H54 (cell line): ENCODE results near the gene TTC23.
"Not testable (repeated sequence)": the region's sequence is repeated elsewhere in the genome, so short reads cannot be mapped to it uniquely, and the experiment has no call there.

ENCODE experiments used
- DNase-seq: peaks from one replicate; pipeline ENCODE4 v3.0.0; 2011; ENCODE audit warnings: low spot score, mixed read lengths; ENCODE audit not compliant: insufficient read length
- FAIRE-seq: peaks from 3 replicates; lab custom pipeline; 2011; peaks lifted over from hg19 to GRCh38; lab: Jason Lieb, UNC
- POLR2A ChIP-seq: IDR thresholded peaks from 2 replicates; pipeline ENCODE4 v1.6.1; 2011; ENCODE audit warnings: low read depth, mild to moderate bottlenecking, low read length

TTC23 gene

DNA sequence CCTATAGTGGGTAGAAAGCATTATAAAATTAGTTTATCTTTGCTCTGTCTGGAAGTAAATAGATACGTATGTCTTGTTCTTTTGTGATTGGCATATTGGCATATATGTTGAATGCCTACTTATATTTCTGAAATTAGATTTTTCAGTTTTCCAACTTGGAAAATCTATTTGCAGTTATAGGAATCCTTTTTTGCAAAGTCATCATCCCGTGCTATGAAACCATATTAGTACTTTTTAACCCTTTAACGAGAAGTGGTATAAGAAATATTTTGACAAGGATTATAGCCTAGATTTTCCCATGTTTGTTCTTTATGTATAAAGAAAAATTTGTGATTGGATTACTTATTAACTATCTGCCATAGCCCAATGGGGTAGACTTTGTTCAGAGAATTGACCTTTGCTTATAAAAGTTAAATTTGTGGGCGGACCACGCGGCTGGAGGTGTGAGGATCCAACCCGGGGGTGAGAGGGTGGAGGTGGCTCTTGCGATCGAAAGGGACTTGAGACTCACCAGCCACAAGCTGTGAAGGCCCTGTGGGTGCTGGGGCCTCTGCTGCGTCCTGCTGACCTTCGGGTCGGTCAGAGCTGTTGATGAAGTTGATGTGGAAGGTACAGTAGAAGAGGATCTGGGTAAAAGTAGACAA, 7.8 kb upstream of the TTC23 start:
- TF ChIP-seq POLR2A: no peak
- DNase-seq: no peak
- FAIRE-seq: no peak

DNA sequence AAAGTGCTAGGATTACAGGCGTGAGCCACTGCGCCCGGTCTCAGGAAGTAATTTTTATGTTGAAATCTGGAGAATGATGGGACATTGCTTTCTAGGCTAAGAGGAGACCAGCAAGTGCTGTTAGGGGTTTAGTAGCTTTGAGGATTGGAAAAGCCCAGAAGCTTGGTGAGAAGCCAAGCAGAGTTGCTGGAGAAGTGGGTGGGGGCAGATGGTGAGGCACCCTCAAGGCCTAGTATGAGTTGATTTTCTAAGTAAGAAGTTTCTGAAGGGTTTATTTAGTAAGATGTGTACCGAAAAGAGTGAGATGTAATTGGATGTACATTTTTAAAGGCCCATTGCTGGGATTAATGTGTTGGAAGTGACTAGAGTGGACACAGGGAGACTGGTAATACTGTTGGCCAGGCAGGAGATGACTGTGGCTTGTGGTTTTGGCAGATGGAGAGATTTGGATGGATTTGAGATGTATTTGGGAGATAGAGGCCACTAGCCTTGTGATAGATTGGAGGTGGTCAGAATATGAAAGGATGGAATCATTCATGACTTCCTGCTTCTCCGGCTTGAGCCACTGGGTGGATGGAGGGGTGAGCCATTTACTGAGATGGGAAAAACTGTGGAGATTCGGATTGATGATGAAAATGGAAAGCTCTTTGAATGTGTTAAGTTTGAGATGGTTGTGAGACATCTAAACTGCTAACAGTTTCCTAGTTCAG, 4.2 kb upstream of the TTC23 start:
- peak; percentile 84 for FAIRE-seq
- peak; percentile 30 for DNase-seq
- TF ChIP-seq POLR2A: no peak

DNA sequence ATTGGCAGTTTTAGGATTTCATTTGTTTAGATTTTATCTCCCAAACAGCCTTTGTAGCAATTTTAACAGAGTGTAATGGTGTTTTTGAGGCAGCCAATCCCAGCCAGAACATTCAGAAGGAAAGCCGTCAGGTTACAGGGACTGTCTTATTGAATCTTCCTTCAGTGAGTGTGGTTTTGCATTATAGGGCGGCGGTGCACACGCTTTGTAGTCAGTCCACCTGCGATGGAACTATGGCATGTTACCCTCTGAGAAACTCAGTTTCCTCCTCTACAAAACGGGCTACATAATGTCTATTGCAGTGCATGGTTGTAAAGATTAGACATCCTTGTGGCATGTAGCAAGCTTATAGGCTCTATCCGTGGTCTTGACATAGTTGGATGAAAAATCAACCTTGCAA, 2.9 kb upstream of the TTC23 start:
- DNase-seq (no peak), FAIRE-seq (no peak)
- no peak for TF ChIP-seq POLR2A

DNA sequence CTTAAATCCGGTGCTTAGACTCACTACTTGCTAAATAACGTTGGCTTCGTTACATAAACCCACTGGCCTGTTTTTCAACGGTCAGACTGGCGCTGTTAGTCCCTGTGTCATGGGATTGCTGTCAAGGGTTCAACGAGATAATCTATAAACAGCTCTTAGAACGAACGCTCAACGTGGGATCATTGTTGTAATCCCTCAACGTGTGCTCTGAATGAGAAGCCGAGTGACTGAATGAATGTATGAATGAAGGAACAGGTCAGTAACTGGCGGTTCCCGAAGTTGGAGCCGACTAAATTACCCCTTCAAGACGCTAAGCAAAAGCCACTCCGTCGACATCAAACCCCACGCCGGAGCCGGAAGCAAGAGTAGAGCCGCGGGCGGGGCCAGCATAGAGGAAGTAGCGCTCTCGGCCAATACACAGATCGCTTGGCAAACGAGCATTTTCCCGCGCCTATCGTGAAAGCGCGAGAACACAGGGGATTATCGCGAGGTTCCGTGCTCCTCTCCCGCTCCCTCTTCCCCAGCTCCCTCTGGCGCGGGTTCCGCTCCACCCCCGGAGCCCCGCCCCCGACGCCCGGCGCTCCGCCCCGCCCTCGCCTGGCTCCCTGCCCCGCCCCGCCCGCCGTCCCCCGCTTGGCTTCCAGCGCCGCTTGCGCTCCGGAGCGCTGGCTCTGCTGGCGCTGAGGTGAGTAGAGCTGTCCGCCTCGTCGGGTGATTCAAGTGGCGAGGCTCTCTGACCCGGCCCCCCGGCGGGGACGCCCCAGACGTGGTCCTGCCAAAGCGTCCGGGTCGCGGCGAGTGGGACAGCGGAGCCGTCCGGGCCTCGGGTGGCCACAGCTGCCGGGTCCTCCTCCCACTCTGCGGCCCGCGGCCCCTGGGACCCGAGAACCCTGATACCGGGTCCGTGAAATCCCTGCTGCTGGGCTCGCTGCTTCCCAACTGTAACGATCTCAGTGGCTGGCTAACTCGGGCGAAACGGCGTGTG, 1.8 kb upstream of the TTC23 start, which contains the start of gene LRRC28:
Gene LRRC28, plus strand, starts transcription at position 625 of the 985 bp plus-strand sequence. CDS start 4,477 bp downstream, outside the sequence.
- peak; percentile 83 for TF ChIP-seq POLR2A
- peak; percentile 55 for FAIRE-seq
- peak; percentile 55 for DNase-seq

DNA sequence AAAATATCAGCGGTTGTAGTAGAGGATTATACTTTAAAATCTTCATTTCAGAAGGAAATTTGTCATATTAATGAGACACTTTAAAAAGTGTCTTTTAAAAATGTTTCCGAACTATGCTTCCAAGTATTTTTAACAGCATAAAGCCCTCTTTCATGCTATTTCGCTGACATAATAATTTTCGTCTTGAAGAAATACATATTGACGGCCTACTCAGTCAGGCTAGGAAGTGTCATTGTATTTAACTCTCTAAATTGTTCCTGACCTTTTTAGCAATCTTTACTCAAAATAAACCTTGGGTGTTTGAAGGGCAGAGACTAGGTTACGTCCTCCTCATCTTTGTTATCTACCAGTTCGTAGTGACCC, 1.1 kb upstream of the TTC23 start:
- no peak for DNase-seq
- FAIRE-seq: no peak
- TF ChIP-seq POLR2A: no peak

DNA sequence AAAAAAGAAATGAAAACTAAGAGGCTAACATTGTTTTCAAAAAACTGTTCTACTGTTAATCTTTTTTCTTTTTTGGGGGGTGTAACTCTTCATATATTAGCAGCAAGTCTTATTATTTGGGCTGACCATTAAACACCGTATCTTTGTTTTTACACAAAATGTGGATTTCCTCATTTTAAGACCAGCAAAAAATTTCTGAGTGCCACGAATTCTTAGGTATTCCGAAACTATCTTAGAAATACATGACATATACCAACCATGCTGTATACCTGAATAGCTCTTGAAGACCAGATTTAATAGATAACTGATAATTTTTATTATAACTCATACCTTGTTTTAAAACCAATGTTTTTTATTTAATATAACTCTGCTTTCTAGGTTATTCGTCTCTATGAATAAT, 620 bp upstream of the TTC23 start:
- no peak for TF ChIP-seq POLR2A
- FAIRE-seq (no peak), DNase-seq (no peak)

DNA sequence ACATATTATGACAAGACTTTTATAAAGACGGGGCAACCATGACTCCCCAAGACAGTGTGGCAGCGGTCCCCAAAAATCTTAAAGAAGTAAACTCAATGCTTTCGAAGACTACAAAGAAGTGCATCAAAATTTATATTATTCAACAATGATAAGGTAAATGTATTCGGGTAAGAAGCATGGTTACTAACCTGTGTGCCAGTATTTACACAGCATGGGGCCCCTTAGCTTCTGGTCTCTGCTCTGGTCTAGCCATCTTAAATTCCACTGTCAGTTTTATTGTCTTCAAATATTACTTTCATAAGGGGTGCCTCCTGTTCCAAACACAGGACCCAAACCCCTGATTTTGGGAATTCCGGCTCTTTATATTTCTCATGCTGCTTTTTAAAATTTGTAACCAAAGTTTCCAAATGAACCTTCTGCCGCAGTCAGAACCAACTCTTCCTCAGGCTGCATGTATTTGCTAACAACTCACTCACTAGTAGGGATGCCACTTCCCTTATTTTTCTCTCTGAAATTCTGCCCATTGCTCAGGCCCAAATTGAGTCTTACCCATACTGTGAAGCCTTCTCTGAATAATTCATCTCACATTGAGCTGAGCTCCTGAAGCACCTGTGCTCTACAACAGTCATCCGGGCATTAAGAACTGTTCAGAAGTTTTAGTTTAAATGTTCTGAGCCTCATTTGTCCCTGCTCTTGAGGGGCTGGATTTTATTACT, 1.2 kb downstream of the TTC23 start:
- no peak for DNase-seq

DNA sequence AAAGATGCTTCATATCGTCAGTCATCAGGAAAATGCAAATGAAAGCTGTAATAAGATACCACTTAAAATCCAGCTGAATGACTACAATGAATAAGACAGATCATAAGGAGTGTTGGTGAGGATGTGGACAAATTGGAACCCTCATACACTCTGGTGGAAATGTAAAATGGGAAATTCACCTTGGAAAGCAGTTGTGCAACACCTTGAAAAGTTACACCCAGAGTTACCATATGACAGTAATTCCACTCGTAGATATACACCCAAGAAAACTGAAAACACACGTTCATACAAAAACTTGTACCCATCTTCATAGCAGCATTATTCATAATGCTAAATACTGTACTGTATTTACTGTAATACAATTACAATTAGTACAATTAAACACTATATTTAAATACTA, 2.3 kb downstream of the TTC23 start:
- TF ChIP-seq POLR2A: no peak
- no peak for FAIRE-seq
- DNase-seq: no peak

More for the DNA sequence above, 1.2 kb downstream of the TTC23 start:
- TF ChIP-seq POLR2A: no peak
- FAIRE-seq: no peak

DNA sequence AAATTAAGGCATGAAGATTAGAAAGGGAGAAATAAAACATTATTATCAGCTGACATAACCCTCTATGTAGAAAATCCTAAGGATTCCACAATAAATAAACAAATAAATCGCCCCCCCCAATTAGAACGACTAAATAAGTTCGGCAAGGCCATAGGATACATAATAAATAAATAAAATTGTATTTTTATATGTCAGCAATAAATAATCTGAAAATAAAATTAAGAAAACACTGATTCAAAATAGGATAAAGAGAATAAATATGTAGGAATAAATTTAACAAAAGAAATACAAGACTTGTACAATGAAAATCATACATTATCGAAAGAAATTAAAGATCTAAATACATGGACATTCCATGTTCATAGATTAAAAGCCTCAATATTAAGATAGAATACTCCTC, 5.1 kb downstream of the TTC23 start:
- FAIRE-seq: no peak
- no peak for TF ChIP-seq POLR2A

DNA sequence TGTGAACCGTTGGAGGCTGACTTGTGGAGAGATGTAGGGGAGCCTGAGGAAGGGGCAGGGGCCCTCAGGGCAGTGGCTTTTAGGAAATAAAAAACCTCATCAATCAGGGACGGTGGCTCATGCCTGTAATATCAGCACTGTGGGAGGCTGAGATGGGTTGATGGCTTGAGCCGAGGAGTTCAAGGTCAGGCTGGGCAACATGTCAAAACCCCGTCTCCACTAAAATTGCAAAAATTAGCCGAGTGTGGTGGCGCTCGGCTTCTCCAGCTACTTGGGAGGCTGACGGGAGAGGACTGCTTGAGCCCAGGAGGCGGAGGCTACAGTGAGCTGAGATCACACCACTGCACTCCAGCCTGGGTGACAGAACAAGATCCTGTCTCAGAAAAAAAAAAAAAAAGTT, 7.6 kb downstream of the TTC23 start:
- DNase-seq: no peak
- no peak for TF ChIP-seq POLR2A
- FAIRE-seq: no peak

More for the DNA sequence above, 5.1 kb downstream of the TTC23 start:
- DNase-seq: no peak

DNA sequence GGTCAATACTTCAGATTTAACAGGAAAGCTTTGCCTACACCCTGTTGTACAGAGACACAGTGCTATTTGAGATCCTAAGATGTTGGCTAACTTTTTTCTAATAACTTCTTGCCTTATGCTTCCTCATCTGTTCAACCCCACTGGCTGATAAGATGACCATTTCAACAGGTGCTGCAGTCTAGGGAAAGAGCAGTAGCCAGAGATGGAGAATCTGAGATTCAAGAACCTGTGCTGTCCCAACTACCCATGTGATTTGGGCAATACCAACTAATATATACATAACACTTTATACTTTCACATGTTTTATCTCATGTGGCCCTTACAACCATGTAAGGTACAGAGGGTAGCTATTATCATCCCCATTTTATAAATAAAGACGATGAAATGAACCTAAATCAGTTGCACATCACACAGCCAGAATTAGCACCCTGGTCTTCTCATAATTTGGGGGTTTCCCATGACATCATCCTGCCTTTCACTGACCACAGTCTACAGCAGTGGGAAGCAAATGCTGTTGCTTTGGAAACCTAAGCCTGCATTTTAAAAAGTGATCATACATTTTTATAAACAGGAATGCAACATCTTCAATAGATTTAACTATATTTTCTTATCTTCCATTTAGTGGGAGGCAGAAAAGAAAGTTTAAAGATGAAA, 9.7 kb downstream of the TTC23 start:
- no peak for TF ChIP-seq POLR2A
- FAIRE-seq (no peak), DNase-seq (no peak)

DNA sequence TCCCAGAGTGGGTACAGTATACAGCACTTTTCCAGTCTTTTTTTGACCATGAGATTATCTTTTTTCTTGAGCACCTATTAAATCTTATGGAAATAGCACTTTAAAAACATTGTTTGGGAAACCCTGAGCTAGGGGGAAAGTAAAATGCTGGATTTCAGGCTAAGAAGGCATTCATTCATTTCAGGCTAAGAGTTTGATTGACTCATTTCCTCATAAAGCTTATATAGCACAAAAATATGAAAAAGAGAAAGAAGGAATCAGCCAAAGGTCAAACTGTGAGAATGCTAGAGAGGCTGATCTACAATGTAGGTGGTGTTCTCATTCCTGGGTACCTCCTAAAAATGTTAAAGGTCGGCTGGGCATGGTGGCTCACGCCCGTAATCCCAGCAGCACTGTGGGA, 10.5 kb downstream of the TTC23 start:
- TF ChIP-seq POLR2A: no peak
- DNase-seq (no peak), FAIRE-seq (no peak)

DNA sequence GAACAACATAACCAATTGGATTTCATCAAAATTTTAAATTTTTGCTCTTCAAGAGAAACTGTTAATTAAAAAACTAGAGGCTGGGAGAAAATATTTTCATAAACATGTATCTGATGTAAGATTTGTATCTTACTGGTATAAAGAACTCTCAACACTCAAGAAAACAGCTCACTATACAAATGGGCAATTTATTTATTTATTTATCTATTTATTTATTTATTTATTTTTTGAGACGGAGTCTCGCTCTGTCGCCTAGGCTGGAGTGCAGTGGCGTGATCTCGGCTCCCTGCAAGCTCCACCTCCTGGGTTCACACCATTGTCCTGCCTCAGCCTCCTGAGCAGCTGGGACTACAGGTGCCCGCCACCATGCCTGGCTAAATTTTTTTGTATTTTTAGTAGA, 15.2 kb downstream of the TTC23 start:
- FAIRE-seq, DNase-seq: not testable (repeated sequence)
